Measurements from ENCODE around the gene MRPL23. TPM values are rescaled to one million over a fixed set of nuclear protein-coding genes. Genes with fewer than 3 reads are reported as not detected.

MRPL23 gene
- total and polyA plus RNA-seq, 4 donors: 34.8 to 250 (median 107) TPM

GRCh38 chr11:2004466-2004865, 57.3 kb downstream of the MRPL23 start:
- Histone ChIP-seq H3K36me3 (ENCODE audit: control insufficient read depth in 4 of 4, insufficient read depth in 4 of 4, low read length in 4 of 4) (no peaks in the 10 kb centered on the region), H3K9me3 (ENCODE audit: control insufficient read depth in 4 of 4, insufficient read depth in 3 of 4, low read length in 3 of 4) (no peaks in the 10 kb centered on the region), H3K4me1 (ENCODE audit: control insufficient read depth in 5 of 5, insufficient read depth in 5 of 5, low read length in 5 of 5) (no peaks in the 10 kb centered on the region), H3K9ac (ENCODE audit: insufficient read depth in 1 of 2, low read length in 2 of 2) (no peak overlapping the region), H3K4me3 (no peak overlapping the region), H3K27me3 (ENCODE audit: control insufficient read depth in 3 of 3, insufficient read depth in 3 of 3, low read length in 2 of 3) (no peaks in the 10 kb centered on the region), H3K27ac (ENCODE audit: low read depth in 1 of 2, low read length in 1 of 2) (no peak overlapping the region)
- DNase-seq (no peak), ATAC-seq (ENCODE audit: insufficient read depth, low FRiP score) (no peak)
- WGBS, 2 donors: no CpG with 5 or more reads among the region's 13 CpGs
- TF ChIP-seq CTCF (IDR thresholded peaks at IDR 0.05; ENCODE audit: control extremely low read depth, extremely low read depth): no peak

Small RNAs within 50 kb of the gene (small RNA-seq; reads per million reads assigned to genes)
- not detected for gene RF01972 (ENCODE audit: low replicate concordance)
- gene RF01973 (ENCODE audit: low replicate concordance): not detected

Other genes with a start within 250 kb of the MRPL23 start
- gene IFITM10, start 196.7 kb upstream of the MRPL23 start, total RNA-seq: 10 to 100 TPM in 1 of 2 donors, under 1 TPM in 1; 0.40 to 18.8 TPM
- gene IFITM10, start 196.7 kb upstream of the MRPL23 start, polyA plus RNA-seq: 1 to 10 TPM in 1 of 2 donors, under 1 TPM in 1; 0.93 to 4.5 TPM
- gene CTSD, start 183.4 kb upstream of the MRPL23 start, total RNA-seq: 1,000 to 10,000 TPM in 1 of 2 donors, 100 to 1,000 TPM in 1; 388 to 2,158 TPM
- 1,000 to 10,000 TPM; 1,739 to 2,177 TPM for gene CTSD, start 183.4 kb upstream of the MRPL23 start, polyA plus RNA-seq
- 10 to 100 TPM in 1 of 2 donors, 1 to 10 TPM in 1; 2.7 to 40.6 TPM for gene SYT8, start 112.3 kb upstream of the MRPL23 start, total RNA-seq
- gene SYT8, start 112.3 kb upstream of the MRPL23 start, polyA plus RNA-seq: 10 to 100 TPM; 15.0 to 18.9 TPM
- gene TNNI2, start 108.4 kb upstream of the MRPL23 start, total RNA-seq: 10 to 100 TPM in 1 of 2 donors, 1 to 10 TPM in 1; 3.1 to 14.3 TPM
- gene TNNI2, start 108.4 kb upstream of the MRPL23 start, polyA plus RNA-seq: 10 to 100 TPM; 10.1 to 35.8 TPM
- 10 to 100 TPM; 44.9 to 72.1 TPM for gene LSP1, start 94.2 kb upstream of the MRPL23 start, total RNA-seq
- 100 to 1,000 TPM in 1 of 2 donors, 10 to 100 TPM in 1; 95.7 to 121 TPM for gene LSP1, start 94.2 kb upstream of the MRPL23 start, polyA plus RNA-seq
- not detected for gene PRR33, start 55.4 kb upstream of the MRPL23 start, total RNA-seq
- under 1 TPM; 0.08 to 0.13 TPM for gene PRR33, start 55.4 kb upstream of the MRPL23 start, polyA plus RNA-seq
- 1 to 10 TPM; 7.1 to 8.0 TPM for gene TNNT3, start 27.6 kb upstream of the MRPL23 start, total RNA-seq
- 1 to 10 TPM; 1.6 to 3.0 TPM for gene TNNT3, start 27.6 kb upstream of the MRPL23 start, polyA plus RNA-seq
- gene H19, start 50.5 kb downstream of the MRPL23 start, total RNA-seq: 1,000 to 10,000 TPM in 1 of 2 donors, 10 to 100 TPM in 1; 49.1 to 1,932 TPM
- gene H19, start 50.5 kb downstream of the MRPL23 start, polyA plus RNA-seq: 100 to 1,000 TPM in 1 of 2 donors, 10 to 100 TPM in 1; 56.6 to 305 TPM
- 10 to 100 TPM; 23.5 to 87.7 TPM for gene IGF2, start 192.1 kb downstream of the MRPL23 start, total RNA-seq
- 1 to 10 TPM; 2.9 to 7.8 TPM for gene IGF2, start 192.1 kb downstream of the MRPL23 start, polyA plus RNA-seq
- gene INS, start 213.9 kb downstream of the MRPL23 start, total RNA-seq: not detected
- 1 to 10 TPM; 1.2 to 3.3 TPM for gene INS, start 213.9 kb downstream of the MRPL23 start, polyA plus RNA-seq
- gene TH, start 224.5 kb downstream of the MRPL23 start, total RNA-seq: under 1 TPM in 1 of 2 donors, not detected in 1; 0.31 TPM
- gene TH, start 224.5 kb downstream of the MRPL23 start, polyA plus RNA-seq: under 1 TPM in 1 of 2 donors, not detected in 1; 0.14 TPM

Measured in lung (tissue), 13 donors.